ENCODE data around the gene SMAD6.

Gene SMAD6

DNA sequence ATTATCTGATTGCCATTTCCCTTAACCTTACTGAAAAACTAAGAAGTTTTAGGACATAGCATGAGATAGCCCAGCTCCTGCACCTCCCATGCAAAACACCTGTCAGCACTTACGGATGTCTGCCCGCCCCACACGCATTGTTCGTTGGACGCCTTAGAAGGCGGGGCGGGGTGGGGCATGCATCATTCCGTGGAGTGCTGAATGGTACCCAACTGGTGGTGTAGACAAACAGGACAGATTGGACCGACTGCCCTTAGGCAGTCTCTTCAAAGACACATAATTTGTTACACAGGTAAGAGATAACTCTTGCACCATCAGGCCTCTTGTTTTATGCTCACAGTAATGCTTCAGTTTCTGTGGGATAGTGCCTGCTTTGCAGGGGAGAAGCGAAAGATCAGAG is 93.8 kb downstream of the SMAD6 start:
- no peak overlapping the region for H3K4me3 ChIP-seq (ENCODE audit: control insufficient read depth, low read depth, low read length)
- TF ChIP-seq, protein P1, sequence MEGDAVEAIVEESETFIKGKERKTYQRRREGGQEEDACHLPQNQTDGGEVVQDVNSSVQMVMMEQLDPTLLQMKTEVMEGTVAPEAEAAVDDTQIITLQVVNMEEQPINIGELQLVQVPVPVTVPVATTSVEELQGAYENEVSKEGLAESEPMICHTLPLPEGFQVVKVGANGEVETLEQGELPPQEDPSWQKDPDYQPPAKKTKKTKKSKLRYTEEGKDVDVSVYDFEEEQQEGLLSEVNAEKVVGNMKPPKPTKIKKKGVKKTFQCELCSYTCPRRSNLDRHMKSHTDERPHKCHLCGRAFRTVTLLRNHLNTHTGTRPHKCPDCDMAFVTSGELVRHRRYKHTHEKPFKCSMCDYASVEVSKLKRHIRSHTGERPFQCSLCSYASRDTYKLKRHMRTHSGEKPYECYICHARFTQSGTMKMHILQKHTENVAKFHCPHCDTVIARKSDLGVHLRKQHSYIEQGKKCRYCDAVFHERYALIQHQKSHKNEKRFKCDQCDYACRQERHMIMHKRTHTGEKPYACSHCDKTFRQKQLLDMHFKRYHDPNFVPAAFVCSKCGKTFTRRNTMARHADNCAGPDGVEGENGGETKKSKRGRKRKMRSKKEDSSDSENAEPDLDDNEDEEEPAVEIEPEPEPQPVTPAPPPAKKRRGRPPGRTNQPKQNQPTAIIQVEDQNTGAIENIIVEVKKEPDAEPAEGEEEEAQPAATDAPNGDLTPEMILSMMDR (IDR thresholded peaks at IDR 0.05; ENCODE audit: control insufficient read depth, insufficient read depth, low read depth, low read length, missing control alignments): no peak
- no peak for DNase-seq (ENCODE audit: low read depth)

DNA sequence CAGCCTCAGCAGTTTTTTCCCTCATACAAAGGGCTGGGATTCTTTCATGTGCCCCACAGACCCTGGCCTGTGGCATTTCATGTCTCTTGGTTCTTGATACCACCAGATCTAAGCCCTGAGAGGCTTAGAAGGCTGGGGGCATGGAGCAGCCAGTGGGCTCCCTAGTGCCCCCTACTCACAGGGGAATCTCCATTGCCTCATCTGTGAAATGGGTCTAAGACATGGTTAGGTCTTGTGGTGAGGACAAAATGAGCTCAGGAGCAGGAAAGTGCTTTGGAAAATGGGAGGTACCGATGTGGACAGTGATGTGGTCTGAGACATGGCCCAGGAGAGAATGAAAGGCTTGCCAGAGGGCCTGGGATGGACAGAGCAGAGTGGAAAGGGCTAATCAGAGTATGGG is 94.3 kb downstream of the SMAD6 start:
- TF ChIP-seq, protein P1 (IDR thresholded peaks at IDR 0.05; ENCODE audit: control insufficient read depth, insufficient read depth, low read depth, low read length, missing control alignments): no peak
- H3K4me3 ChIP-seq (ENCODE audit: control insufficient read depth, low read depth, low read length): no peak overlapping the region
- no peak for DNase-seq (ENCODE audit: low read depth)

DNA sequence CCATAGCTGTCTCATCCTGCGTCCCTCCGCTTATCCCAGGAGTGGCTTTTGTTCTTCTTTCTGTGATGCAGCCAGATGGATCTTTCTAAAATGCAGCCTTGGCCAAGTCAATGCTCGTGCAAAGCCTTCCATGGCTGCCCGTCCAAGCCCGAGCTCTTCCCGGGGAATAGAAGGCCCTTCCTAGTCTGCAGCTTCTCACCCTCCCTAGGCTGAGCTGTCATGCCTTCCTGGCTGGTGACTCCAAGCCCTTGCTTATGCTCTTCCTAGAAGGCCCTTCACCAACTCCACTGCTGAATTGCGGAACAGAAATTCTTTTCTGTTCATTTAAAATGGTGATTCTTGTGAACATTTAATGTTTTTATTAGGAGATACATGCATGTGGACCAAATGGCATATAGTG is 95.9 kb downstream of the SMAD6 start:
- no peak for DNase-seq (ENCODE audit: low read depth)
- TF ChIP-seq, protein P1 (IDR thresholded peaks at IDR 0.05; ENCODE audit: control insufficient read depth, insufficient read depth, low read depth, low read length, missing control alignments): no peak
- no peak overlapping the region for H3K4me3 ChIP-seq (ENCODE audit: control insufficient read depth, low read depth, low read length)

DNA sequence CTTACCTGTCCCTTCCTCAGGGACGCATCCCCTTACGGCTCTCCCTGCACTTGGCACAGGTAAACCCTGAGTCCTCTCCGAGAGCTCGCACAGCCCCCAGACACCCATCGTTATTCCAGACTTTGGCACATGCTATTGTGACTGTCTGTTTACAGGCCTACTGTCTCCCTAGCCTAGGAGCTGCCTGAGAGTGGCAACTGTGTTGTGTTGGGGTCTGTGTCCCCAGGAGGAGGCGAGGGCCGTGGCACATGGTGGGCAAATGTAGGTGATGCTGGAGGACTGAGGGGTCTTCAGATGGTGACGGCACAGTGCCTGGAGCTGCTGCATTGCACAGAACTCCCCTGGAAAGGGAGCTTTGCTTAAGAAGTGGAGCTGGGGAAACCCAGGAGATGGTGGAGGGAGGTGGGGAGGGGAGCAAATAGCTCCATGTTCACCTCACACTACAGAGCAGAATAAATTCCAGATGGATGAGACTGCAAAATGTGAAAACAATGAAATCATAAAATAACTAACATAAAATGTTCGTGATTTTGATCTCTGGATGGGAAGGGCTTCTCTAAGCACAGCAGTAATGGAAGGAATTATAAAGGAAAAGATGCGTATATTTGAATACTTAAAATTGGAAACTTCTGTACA is 96.5 kb downstream of the SMAD6 start:
- no peak overlapping the region for H3K4me3 ChIP-seq (ENCODE audit: control insufficient read depth, low read depth, low read length)
- peak; percentile 35 for DNase-seq (ENCODE audit: low read depth)
- TF ChIP-seq, protein P1 (IDR thresholded peaks at IDR 0.05; ENCODE audit: control insufficient read depth, insufficient read depth, low read depth, low read length, missing control alignments): no peak

DNA sequence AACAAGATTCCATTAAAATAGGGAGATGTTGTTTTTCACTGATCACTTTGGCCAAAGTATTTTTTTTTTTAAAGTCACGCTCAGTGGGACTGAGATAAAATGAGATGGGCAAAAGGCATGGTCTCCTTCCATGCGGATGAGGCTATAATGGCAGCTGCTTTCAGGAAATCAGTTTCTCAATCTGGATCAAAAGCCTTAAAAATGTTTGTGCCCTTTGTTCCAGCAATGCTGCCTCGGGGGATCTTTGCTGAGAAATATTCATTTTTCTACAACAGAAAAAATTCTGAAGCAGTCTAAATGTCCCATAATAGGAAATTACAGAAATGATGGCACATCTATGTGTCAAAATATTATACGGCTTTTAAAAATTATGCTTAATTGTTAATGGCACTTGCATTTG is 97.2 kb downstream of the SMAD6 start:
- H3K4me3 ChIP-seq (ENCODE audit: control insufficient read depth, low read depth, low read length): no peak overlapping the region
- no peak for DNase-seq (ENCODE audit: low read depth)
- TF ChIP-seq, protein P1 (IDR thresholded peaks at IDR 0.05; ENCODE audit: control insufficient read depth, insufficient read depth, low read depth, low read length, missing control alignments): no peak

DNA sequence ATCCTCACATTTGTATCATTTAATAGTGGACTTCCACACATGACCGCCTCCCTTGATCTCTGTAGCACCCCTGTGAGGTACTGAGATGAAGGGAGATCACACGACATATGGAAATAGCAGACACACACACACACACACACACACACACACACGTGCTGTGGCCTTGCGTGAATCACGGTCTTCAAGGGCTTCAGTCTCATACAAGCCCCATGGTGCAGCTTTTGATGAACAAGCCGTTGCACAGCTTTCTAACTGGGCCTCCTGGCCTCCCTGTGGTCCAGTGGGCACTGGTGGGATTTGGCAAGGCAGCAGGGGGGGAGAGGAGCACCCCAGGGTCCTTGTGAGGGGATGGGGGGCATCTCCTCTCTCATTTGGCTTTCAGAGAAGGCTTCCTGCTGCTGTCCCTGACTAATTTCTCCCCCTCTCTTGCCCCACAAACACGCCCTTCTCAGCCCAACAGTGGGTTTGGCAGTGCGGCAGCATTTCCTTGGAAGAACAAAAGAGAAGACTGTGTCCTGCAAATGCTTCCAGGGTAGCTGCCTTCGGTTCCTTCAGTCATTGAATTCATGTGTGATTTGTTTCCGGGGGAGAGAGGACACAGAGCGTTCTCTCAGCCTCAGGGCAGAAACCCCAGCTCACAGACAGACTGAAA is 98.7 kb downstream of the SMAD6 start:
- TF ChIP-seq, protein P1 (IDR thresholded peaks at IDR 0.05; ENCODE audit: control insufficient read depth, insufficient read depth, low read depth, low read length, missing control alignments): no peak
- H3K4me3 ChIP-seq (ENCODE audit: control insufficient read depth, low read depth, low read length): no peak overlapping the region
- no peak for DNase-seq (ENCODE audit: low read depth)

All from AG09309 (cell line).